ENCODE results near the gene CNP. TPM values are rescaled to one million over a fixed set of nuclear protein-coding genes. Genes with fewer than 3 reads are reported as not detected.

CNP gene
- total and polyA plus RNA-seq, 10 of the 15 experiments (the other 5 are each of a cell fraction or from before 2014, with no cell fraction given) = 1.8 to 60.7 (median 31.4) TPM

GRCh38 chr17:42019509-42020404 lies 53.2 kb downstream of the CNP start, which contains the start of gene NKIRAS2 (continued):
- TF ChIP-seq BRCA1 (IDR thresholded peaks at IDR 0.05; ENCODE audit: low read depth, low read length) (no peak), TBL1XR1 (IDR thresholded peaks at IDR 0.05; ENCODE audit: low read depth, low read length) (0 out of 2 replicates have a peak, but pooled peaks have one; percentile 48), GABPA (IDR thresholded peaks at IDR 0.05; ENCODE audit: low read depth) (peak; percentile 93), BMI1 (IDR thresholded peaks at IDR 0.05; ENCODE audit: borderline replicate concordance) (no peak), ZNF622 (IDR thresholded peaks at IDR 0.05) (no peak), TAF1 (IDR thresholded peaks at IDR 0.05; ENCODE audit: borderline replicate concordance, low read depth, low read length) (peak; percentile 81; the same call in 1 of the 2 replicates), POU2F2 (IDR thresholded peaks at IDR 0.05; ENCODE audit: borderline replicate concordance, low read depth, low read length) (peak; percentile 3; the same call in 1 of the 3 replicates), SUPT20H (IDR thresholded peaks at IDR 0.05; ENCODE audit: borderline replicate concordance, control insufficient read depth, low read depth, low read length) (no peak), MTA3 (IDR thresholded peaks at IDR 0.05; ENCODE audit: borderline replicate concordance, low read length) (no peak), YBX1 (IDR thresholded peaks at IDR 0.05) (no peak), FOXM1 (IDR thresholded peaks at IDR 0.05; ENCODE audit: low read depth, low read length) (no peak), CHD4 (IDR thresholded peaks at IDR 0.05) (no peak), NFXL1 (IDR thresholded peaks at IDR 0.05; ENCODE audit: borderline replicate concordance) (no peak), ZNF207 (IDR thresholded peaks at IDR 0.05; ENCODE audit: borderline replicate concordance) (0 out of 2 replicates have a peak, but pooled peaks have one; percentile 76), TARDBP (IDR thresholded peaks at IDR 0.05; ENCODE audit: borderline replicate concordance) (peak; percentile 34; the same call in 1 of the 2 replicates), E4F1 (IDR thresholded peaks at IDR 0.05; ENCODE audit: borderline replicate concordance, partially characterized antibody) (no peak), HDAC6 (IDR thresholded peaks at IDR 0.05; ENCODE audit: unreplicated experiment) (no peak), RBBP5 (conservative IDR thresholded peaks at IDR 0.05) (no peak), PAX5 (IDR thresholded peaks at IDR 0.05; ENCODE audit: borderline replicate concordance, low read depth, low read length) (no peak), SIN3A (IDR thresholded peaks at IDR 0.05; ENCODE audit: low read depth, low read length) (no peak), TCF3 (IDR thresholded peaks at IDR 0.05; ENCODE audit: borderline replicate concordance, insufficient read depth, low read depth, low read length) (no peak), ZNF384 (IDR thresholded peaks at IDR 0.05; ENCODE audit: borderline replicate concordance, low read depth, low read length) (peak; percentile 14; the same call in 1 of the 2 replicates), ELK1 (IDR thresholded peaks at IDR 0.05; ENCODE audit: low read depth, low read length) (peak; percentile 35; the same call in 1 of the 2 replicates), KAT2A (conservative IDR thresholded peaks at IDR 0.05; ENCODE audit: control insufficient read depth, low read depth, low read length) (no peak), SIX5 (IDR thresholded peaks at IDR 0.05; ENCODE audit: low read depth, low read length, severe bottlenecking) (peak; percentile 39), CTCF (IDR thresholded peaks at IDR 0.05 in 2 of 3, conservative IDR thresholded peaks at IDR 0.05 in 1 of 3; ENCODE audit: control insufficient read depth in 2 of 3, extremely low read depth in 1 of 3, insufficient read depth in 1 of 3, low read depth in 3 of 3, low read length in 3 of 3) (peak; percentile 92 to 98 (median 98); a peak in 5 of 6 replicates)
